ENCODE measurements around the gene CTDSP2.
"Not testable (repeated sequence)": the region's sequence is repeated elsewhere in the genome, so short reads cannot be mapped to it uniquely, and the experiment has no call there.

CTDSP2 gene

GRCh38 chr12:57859121-57859520 is 12.6 kb upstream of the CTDSP2 start:
- DNase-seq (ENCODE audit: low read depth), result no peak
- H3K4me3 ChIP-seq (ENCODE audit: low read depth, low read length), result no peak overlapping the region

- not testable (repeated sequence) for H3K4me3 ChIP-seq (ENCODE audit: low read depth, low read length); DNase-seq (ENCODE audit: low read depth)
Measured at GRCh38 chr12:57858123-57858522, 11.6 kb upstream of the CTDSP2 start.

GRCh38 chr12:57854965-57855364 is 8.4 kb upstream of the CTDSP2 start:
- H3K4me3 ChIP-seq (ENCODE audit: low read depth, low read length), result no peak overlapping the region

GRCh38 chr12:57853864-57854556 is 7.5 kb upstream of the CTDSP2 start:
- no peak for DNase-seq (ENCODE audit: low read depth)
- H3K4me3 ChIP-seq (ENCODE audit: low read depth, low read length), result no peak overlapping the region

More at GRCh38 chr12:57854965-57855364, 8.4 kb upstream of the CTDSP2 start:
- no peak for DNase-seq (ENCODE audit: low read depth)

GRCh38 chr12:57852620-57853500 is 6.3 kb upstream of the CTDSP2 start:
- DNase-seq (ENCODE audit: low read depth), result no peak
- peak overlapping the region; percentile 21 for H3K4me3 ChIP-seq (ENCODE audit: low read depth, low read length)

- no peak for DNase-seq (ENCODE audit: low read depth)
Measured at GRCh38 chr12:57852200-57852599, 5.7 kb upstream of the CTDSP2 start.

GRCh38 chr12:57851552-57851951 is 5.0 kb upstream of the CTDSP2 start:
- no peak for DNase-seq (ENCODE audit: low read depth)
- no peak overlapping the region for H3K4me3 ChIP-seq (ENCODE audit: low read depth, low read length)

More at GRCh38 chr12:57852200-57852599, 5.7 kb upstream of the CTDSP2 start:
- H3K4me3 ChIP-seq (ENCODE audit: low read depth, low read length), result peak overlapping the region; percentile 21

- no peak overlapping the region for H3K4me3 ChIP-seq (ENCODE audit: low read depth, low read length)
- DNase-seq (ENCODE audit: low read depth), result no peak
Measured at GRCh38 chr12:57850854-57851430, 4.4 kb upstream of the CTDSP2 start.

- not testable (repeated sequence) for H3K4me3 ChIP-seq (ENCODE audit: low read depth, low read length); DNase-seq (ENCODE audit: low read depth)
Measured at GRCh38 chr12:57849447-57849846, 2.9 kb upstream of the CTDSP2 start.

- DNase-seq (ENCODE audit: low read depth), result no peak
- H3K4me3 ChIP-seq (ENCODE audit: low read depth, low read length), result no peak overlapping the region
Measured at GRCh38 chr12:57849035-57849434, 2.5 kb upstream of the CTDSP2 start.

- H3K4me3 ChIP-seq (ENCODE audit: low read depth, low read length), result no peak overlapping the region
- no peak for DNase-seq (ENCODE audit: low read depth)
Measured at GRCh38 chr12:57848208-57848607, 1.7 kb upstream of the CTDSP2 start.

- no peak for DNase-seq (ENCODE audit: low read depth)
- H3K4me3 ChIP-seq (ENCODE audit: low read depth, low read length), result peak overlapping the region; percentile 99
Measured at GRCh38 chr12:57846285-57846576, 298 bp downstream of the CTDSP2 start.

- no peak for DNase-seq (ENCODE audit: low read depth)
- H3K4me3 ChIP-seq (ENCODE audit: low read depth, low read length), result peak overlapping the region; percentile 99
Measured at GRCh38 chr12:57845478-57846284, 848 bp downstream of the CTDSP2 start.

GRCh38 chr12:57844709-57845477 is 1.6 kb downstream of the CTDSP2 start:
- DNase-seq (ENCODE audit: low read depth), result peak; percentile 48
- peak overlapping the region; percentile 99 for H3K4me3 ChIP-seq (ENCODE audit: low read depth, low read length)

GRCh38 chr12:57842342-57843294 is 3.9 kb downstream of the CTDSP2 start:
- DNase-seq (ENCODE audit: low read depth), result no peak
- H3K4me3 ChIP-seq (ENCODE audit: low read depth, low read length), result peak overlapping the region; percentile 99

- no peak for DNase-seq (ENCODE audit: low read depth)
- H3K4me3 ChIP-seq (ENCODE audit: low read depth, low read length), result no peak overlapping the region
Measured at GRCh38 chr12:57841445-57841844, 5.1 kb downstream of the CTDSP2 start.

- DNase-seq (ENCODE audit: low read depth), result no peak
- no peak overlapping the region for H3K4me3 ChIP-seq (ENCODE audit: low read depth, low read length)
Measured at GRCh38 chr12:57840726-57841125, 5.8 kb downstream of the CTDSP2 start.

- no peak overlapping the region for H3K4me3 ChIP-seq (ENCODE audit: low read depth, low read length)
- DNase-seq (ENCODE audit: low read depth), result no peak
Measured at GRCh38 chr12:57839996-57840395, 6.5 kb downstream of the CTDSP2 start.

All from skeletal muscle cell (primary cell).